ENCODE measurements around the gene TAF7L.

The TAF7L gene

GRCh38 chrX:101220662-101221260, 70.4 kb downstream of the TAF7L start:
- no peak for DNase-seq

DNA sequence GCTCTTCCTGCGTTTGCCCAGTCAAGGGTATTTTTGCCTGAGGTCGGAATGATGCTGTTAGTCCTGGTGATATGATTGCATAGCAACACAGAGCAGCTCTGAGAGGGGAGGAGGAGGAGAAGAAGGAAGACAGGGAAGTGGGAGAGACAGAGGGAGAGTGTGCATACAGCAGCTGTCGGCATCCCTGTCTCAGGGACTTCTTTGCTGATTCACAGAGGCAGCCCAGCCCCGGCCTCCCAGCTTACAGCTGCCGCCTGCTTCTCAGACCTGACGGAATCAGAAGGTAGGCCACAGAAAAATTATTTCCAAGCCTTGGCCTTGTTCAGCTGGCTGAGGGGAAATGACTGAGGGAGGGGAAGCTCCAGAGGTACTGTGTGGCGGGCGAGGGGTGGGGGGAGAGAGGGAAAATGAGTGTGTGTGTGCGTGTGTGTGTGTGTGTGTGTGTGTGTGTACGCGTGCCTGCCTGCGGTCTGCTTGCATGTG, 71.2 kb downstream of the TAF7L start:
- DNase-seq: no peak

DNA sequence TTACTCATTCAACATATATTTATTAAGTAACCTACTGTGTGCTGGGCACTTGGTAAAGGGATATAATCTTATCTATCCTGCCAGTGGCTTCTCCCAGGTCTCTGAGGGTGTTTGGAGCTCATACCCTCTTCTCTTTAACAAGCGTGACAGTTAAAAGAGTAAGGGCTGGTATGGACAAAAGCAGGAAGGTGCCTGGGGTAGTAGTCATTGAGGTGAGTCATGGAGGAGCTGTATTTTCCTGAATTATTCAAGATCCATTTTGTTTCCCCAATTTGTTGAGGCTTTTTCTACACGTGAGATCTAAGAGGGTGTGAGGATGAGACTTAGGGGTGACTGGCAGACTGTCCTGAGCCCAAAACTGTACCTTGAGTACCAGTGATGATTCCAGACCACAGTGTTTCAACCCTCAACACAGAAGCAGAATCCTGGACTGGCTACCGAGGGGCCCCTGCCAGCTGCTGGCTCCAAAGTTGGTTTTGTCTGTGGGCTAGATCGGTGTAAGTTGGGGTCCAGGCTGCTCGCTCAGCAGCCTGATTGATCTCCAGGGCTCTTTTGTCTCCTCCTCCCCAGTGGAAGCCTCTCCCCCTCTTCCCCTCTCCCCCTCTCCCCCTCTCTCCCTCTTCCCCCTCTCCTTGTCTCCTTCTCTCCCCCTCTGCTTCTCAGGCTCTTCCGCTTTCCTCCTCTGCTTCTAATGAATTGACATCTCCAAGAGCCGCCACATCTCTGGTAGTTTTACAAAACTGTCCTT, 71.8 kb downstream of the TAF7L start, which contains the start of gene DRP2:
Gene DRP2, plus strand, starts transcription at position 671 of the 748 bp plus-strand sequence. CDS start 11,862 bp downstream, outside the sequence.
- no peak for DNase-seq

Data from activated CD4-positive, CD25-positive, alpha-beta regulatory T cell (primary cell).